ENCODE data around the gene FAXDC2.

The FAXDC2 gene

DNA sequence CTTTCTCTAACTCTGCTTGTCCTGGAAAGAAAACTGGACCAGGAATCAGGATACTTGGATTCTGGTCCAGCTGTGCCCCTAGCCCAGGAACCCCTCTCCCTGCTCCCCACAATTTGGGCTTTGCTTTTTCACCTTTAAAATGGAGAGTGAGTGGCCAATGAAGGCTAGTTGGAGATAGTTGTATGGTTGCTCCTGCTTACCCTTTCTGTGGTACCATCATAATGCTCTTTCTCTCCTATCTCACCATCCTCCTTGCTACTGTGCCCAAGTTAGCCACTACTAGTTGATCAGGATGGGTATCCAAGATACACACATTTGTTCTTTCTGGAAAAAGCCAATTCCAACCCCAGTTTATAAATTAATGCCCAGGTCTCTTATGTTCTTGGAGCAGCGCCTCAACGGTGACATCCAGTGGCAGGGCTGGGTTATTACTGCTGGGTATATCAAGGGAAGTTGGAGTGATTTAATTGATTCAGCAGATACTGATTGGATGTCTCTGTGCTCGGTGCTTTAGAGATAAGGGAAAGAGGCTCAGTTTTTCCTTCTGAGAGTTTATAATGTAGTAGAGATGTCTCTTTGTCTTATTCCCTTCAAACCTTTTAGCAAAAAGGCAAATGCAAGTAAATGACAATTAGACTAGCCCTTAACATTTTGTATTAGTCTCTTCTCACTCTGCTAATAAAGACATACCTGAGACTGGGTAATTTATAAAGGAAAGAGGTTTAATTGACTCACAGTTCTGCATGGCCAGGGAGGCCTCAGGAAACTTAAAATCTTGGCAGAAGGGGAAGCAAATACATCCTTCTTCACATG is 38.5 kb downstream of the FAXDC2 start:
- peaks cover 95% of the 10 kb centered on the region for H3K36me3 ChIP-seq (ENCODE audit: insufficient read depth, low read depth, low read length)
- H3K27me3 ChIP-seq (ENCODE audit: insufficient read depth, low read length): no peaks in the 10 kb centered on the region
- H3K4me1 ChIP-seq (ENCODE audit: insufficient read depth, low read length): no peaks in the 10 kb centered on the region
- no peak overlapping the region for H3K9ac ChIP-seq (ENCODE audit: low read depth, low read length)
- H3K9me3 ChIP-seq (ENCODE audit: insufficient read depth, low read depth, low read length): no peaks in the 10 kb centered on the region
- no peak overlapping the region for H3K27ac ChIP-seq (ENCODE audit: low read length)
- H3K4me3 ChIP-seq (ENCODE audit: low read length): no peak overlapping the region

DNA sequence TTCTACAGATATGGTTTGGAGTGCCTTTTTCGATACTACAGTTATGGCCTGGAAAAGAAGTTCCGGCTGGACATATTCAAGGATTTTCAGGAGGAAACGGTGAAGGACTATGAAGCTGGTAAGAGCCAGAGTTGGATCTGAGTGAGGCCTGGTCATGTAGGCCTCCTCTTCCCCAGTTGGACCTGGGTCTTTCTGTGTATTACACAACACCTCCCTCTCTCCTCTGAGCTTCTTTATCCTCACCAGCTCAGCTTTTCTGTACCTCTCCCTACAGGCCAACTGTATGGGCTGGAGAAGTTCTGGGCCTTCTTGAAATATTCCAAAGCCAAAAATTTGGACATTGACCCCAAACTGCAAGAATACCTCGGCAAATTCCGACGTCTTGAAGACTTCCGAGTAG is 39.2 kb downstream of the FAXDC2 start:
- peaks cover 95% of the 10 kb centered on the region for H3K36me3 ChIP-seq (ENCODE audit: insufficient read depth, low read depth, low read length)
- H3K4me3 ChIP-seq (ENCODE audit: low read length): no peak overlapping the region
- no peaks in the 10 kb centered on the region for H3K4me1 ChIP-seq (ENCODE audit: insufficient read depth, low read length)
- H3K9ac ChIP-seq (ENCODE audit: low read depth, low read length): no peak overlapping the region
- no peak overlapping the region for H3K27ac ChIP-seq (ENCODE audit: low read length)
- no peaks in the 10 kb centered on the region for H3K27me3 ChIP-seq (ENCODE audit: insufficient read depth, low read length)
- H3K9me3 ChIP-seq (ENCODE audit: insufficient read depth, low read depth, low read length): no peaks in the 10 kb centered on the region

DNA sequence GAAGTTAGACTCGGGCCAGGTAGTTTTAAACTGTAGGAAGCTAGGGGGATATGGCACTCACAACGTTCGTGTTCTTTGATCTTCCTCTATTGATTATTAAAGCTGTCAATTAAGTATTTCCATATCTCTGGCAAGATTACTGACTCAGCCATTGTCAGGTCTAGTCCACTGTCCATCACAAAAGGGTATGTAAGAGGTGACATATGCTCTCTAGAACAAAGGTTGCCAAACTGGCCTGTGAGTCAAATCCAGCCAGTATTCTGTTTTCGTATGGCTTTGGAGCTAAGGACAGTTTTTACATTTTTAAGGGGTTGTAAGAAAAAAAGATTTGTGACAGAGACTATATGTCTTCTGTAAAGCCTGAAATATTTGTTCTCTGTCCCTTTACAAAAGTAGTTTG is 44.2 kb downstream of the FAXDC2 start:
- peaks cover 97% of the 10 kb centered on the region for H3K36me3 ChIP-seq (ENCODE audit: insufficient read depth, low read depth, low read length)
- H3K27me3 ChIP-seq (ENCODE audit: insufficient read depth, low read length): no peaks in the 10 kb centered on the region
- H3K4me3 ChIP-seq (ENCODE audit: low read length): no peak overlapping the region
- no peak overlapping the region for H3K9ac ChIP-seq (ENCODE audit: low read depth, low read length)
- no peak overlapping the region for H3K27ac ChIP-seq (ENCODE audit: low read length)
- no peaks in the 10 kb centered on the region for H3K4me1 ChIP-seq (ENCODE audit: insufficient read depth, low read length)
- H3K9me3 ChIP-seq (ENCODE audit: insufficient read depth, low read depth, low read length): no peaks in the 10 kb centered on the region

GRCh38 chr5:154802050-154802449 is 48.4 kb downstream of the FAXDC2 start:
- no peaks in the 10 kb centered on the region for H3K27me3 ChIP-seq (ENCODE audit: insufficient read depth, low read length)
- H3K4me1 ChIP-seq (ENCODE audit: insufficient read depth, low read length): no peaks in the 10 kb centered on the region
- no peak overlapping the region for H3K27ac ChIP-seq (ENCODE audit: low read length)
- no peaks in the 10 kb centered on the region for H3K9me3 ChIP-seq (ENCODE audit: insufficient read depth, low read depth, low read length)
- peaks cover 100% of the 10 kb centered on the region for H3K36me3 ChIP-seq (ENCODE audit: insufficient read depth, low read depth, low read length)
- H3K9ac ChIP-seq (ENCODE audit: low read depth, low read length): no peak overlapping the region
- no peak overlapping the region for H3K4me3 ChIP-seq (ENCODE audit: low read length)

GRCh38 chr5:154801083-154801482 is 49.3 kb downstream of the FAXDC2 start:
- Histone ChIP-seq H3K4me3 (ENCODE audit: low read length) (no peak overlapping the region), H3K9me3 (ENCODE audit: insufficient read depth, low read depth, low read length) (no peaks in the 10 kb centered on the region), H3K4me1 (ENCODE audit: insufficient read depth, low read length) (no peaks in the 10 kb centered on the region), H3K36me3 (ENCODE audit: insufficient read depth, low read depth, low read length) (peaks cover 100% of the 10 kb centered on the region), H3K9ac (ENCODE audit: low read depth, low read length) (no peak overlapping the region), H3K27me3 (ENCODE audit: insufficient read depth, low read length) (no peaks in the 10 kb centered on the region), H3K27ac (ENCODE audit: low read length) (no peak overlapping the region)

DNA sequence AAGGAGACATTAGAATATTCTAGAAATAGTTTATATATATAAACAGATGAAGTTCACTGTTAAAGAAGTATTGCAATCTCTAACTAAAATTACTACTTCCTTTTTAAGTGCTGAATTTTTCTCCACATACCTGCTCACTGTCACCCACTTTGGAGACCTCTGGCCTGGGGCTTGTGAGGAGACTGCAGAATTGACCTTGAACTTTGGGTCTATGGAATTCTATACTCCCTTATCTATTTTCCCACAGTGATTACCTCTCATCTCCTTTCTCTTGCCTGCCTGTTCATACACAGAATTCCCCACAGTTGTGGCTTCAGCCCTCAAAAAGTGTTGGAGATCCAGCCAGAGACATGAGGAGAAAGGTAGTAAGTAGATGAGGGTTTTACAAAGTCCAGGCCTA is 49.8 kb downstream of the FAXDC2 start:
- Histone ChIP-seq H3K4me1 (ENCODE audit: insufficient read depth, low read length) (no peaks in the 10 kb centered on the region), H3K9me3 (ENCODE audit: insufficient read depth, low read depth, low read length) (no peaks in the 10 kb centered on the region), H3K9ac (ENCODE audit: low read depth, low read length) (no peak overlapping the region), H3K4me3 (ENCODE audit: low read length) (no peak overlapping the region), H3K27ac (ENCODE audit: low read length) (no peak overlapping the region), H3K36me3 (ENCODE audit: insufficient read depth, low read depth, low read length) (peaks cover 96% of the 10 kb centered on the region), H3K27me3 (ENCODE audit: insufficient read depth, low read length) (no peaks in the 10 kb centered on the region)

- H3K4me1 ChIP-seq (ENCODE audit: insufficient read depth, low read length): no peaks in the 10 kb centered on the region
- no peak overlapping the region for H3K9ac ChIP-seq (ENCODE audit: low read depth, low read length)
- no peak overlapping the region for H3K27ac ChIP-seq (ENCODE audit: low read length)
- no peak overlapping the region for H3K4me3 ChIP-seq (ENCODE audit: low read length)
- H3K36me3 ChIP-seq (ENCODE audit: insufficient read depth, low read depth, low read length): peaks cover 96% of the 10 kb centered on the region
- H3K9me3 ChIP-seq (ENCODE audit: insufficient read depth, low read depth, low read length): no peaks in the 10 kb centered on the region
- no peaks in the 10 kb centered on the region for H3K27me3 ChIP-seq (ENCODE audit: insufficient read depth, low read length)
These were observed 52.6 kb downstream of the FAXDC2 start for GRCh38 chr5:154797762-154798161.

DNA sequence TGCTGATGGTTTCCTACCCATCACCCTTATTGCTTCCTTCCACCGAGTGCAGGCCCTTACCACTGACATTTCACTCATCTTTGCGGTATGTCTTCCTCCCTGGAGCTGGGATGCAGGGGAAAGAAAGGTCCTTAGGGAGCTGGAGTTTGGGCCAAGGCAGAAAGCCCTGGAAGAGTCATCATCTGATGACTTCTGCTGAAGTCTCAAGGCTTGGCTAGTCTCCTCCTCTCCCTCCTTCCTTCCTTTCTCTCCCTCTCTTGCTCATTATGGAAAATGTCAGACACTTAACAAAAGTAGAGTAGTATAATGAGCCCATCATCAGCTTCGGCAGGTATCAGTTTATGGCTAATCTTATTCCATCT is 55.2 kb downstream of the FAXDC2 start:
- no peak overlapping the region for H3K4me3 ChIP-seq (ENCODE audit: low read length)
- no peak overlapping the region for H3K9ac ChIP-seq (ENCODE audit: low read depth, low read length)
- no peak overlapping the region for H3K27ac ChIP-seq (ENCODE audit: low read length)
- H3K36me3 ChIP-seq (ENCODE audit: insufficient read depth, low read depth, low read length): peaks cover 95% of the 10 kb centered on the region
- no peaks in the 10 kb centered on the region for H3K27me3 ChIP-seq (ENCODE audit: insufficient read depth, low read length)
- H3K9me3 ChIP-seq (ENCODE audit: insufficient read depth, low read depth, low read length): no peaks in the 10 kb centered on the region
- no peaks in the 10 kb centered on the region for H3K4me1 ChIP-seq (ENCODE audit: insufficient read depth, low read length)

DNA sequence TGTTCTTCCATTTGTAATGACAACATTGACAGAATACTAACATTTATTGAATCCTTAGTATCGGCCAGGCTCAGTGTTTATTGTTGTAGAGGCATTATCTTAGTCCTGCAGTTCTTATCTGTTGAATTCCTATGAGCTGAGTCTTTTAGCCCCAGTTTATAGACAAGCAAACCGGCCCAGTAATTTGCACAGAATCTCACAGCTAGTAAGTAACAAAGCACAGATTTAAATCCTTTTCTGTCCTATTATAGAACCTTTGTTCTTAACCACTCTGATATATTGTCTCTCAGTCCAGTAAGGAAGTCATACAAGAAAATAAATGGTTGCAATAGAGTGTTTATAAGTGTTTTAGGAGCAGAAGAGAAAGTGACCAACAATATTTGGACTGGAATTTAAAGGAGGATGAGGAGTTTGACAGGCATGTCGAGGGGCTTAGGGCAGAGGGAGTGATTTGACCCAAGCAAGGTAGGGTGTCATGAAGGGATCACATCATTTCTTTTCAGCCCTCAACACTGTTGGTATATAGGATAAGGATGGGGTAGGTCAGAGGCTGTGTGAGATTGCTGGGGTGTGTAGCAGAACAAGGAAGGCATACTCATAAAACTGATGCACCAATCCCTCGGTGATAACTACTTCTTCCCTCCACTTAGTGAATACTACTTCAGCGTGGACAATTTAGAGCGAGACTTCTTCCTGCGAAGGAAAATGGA is 55.7 kb downstream of the FAXDC2 start:
- Histone ChIP-seq H3K4me1 (ENCODE audit: insufficient read depth, low read length) (no peaks in the 10 kb centered on the region), H3K9ac (ENCODE audit: low read depth, low read length) (no peak overlapping the region), H3K27me3 (ENCODE audit: insufficient read depth, low read length) (no peaks in the 10 kb centered on the region), H3K4me3 (ENCODE audit: low read length) (no peak overlapping the region), H3K36me3 (ENCODE audit: insufficient read depth, low read depth, low read length) (peaks cover 95% of the 10 kb centered on the region), H3K9me3 (ENCODE audit: insufficient read depth, low read depth, low read length) (no peaks in the 10 kb centered on the region), H3K27ac (ENCODE audit: low read length) (no peak overlapping the region)

DNA sequence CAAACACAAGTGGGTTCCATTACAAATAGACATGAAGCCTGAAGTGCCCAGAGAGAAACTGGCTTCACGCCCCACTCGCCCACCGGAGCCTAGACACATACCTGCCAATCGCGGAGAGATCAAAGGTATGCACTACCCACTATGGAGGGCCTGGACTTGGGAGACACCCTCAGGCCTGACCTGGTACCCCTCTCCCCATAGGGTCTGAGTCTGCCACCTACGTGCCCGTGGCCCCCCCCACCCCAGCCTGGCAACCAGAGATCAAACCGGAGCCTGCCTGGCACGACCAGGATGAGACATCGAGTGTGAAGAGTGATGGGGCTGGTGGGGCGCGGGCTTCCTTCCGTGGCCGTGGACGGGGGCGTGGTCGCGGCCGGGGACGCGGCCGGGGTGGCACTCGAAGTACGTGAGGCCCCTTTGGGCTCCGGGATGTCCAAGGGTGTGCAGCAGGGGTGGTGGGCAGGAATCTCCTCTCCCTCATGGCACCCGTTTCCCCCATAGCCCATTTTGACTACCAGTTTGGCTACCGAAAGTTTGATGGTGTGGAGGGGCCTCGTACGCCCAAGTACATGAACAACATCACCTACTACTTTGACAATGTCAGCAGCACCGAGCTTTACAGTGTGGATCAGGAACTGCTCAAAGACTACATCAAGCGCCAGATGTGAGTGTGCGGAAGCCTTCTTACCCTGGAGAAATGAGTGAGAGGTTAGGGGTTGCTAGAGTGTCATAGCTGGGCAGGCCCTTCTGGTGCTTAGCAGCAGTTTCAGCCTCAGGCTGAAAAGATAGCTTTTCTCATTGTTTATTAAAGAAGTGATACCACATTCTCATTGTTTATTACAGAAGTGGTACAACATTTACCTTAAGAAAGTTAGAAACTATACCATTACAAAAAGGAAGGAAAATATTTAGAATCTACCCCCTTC is 56.5 kb downstream of the FAXDC2 start:
- H3K4me1 ChIP-seq (ENCODE audit: insufficient read depth, low read length): no peaks in the 10 kb centered on the region
- H3K9ac ChIP-seq (ENCODE audit: low read depth, low read length): no peak overlapping the region
- H3K27me3 ChIP-seq (ENCODE audit: insufficient read depth, low read length): no peaks in the 10 kb centered on the region
- H3K36me3 ChIP-seq (ENCODE audit: insufficient read depth, low read depth, low read length): peaks cover 90% of the 10 kb centered on the region
- H3K27ac ChIP-seq (ENCODE audit: low read length): no peak overlapping the region
- H3K9me3 ChIP-seq (ENCODE audit: insufficient read depth, low read depth, low read length): no peaks in the 10 kb centered on the region
- no peak overlapping the region for H3K4me3 ChIP-seq (ENCODE audit: low read length)

DNA sequence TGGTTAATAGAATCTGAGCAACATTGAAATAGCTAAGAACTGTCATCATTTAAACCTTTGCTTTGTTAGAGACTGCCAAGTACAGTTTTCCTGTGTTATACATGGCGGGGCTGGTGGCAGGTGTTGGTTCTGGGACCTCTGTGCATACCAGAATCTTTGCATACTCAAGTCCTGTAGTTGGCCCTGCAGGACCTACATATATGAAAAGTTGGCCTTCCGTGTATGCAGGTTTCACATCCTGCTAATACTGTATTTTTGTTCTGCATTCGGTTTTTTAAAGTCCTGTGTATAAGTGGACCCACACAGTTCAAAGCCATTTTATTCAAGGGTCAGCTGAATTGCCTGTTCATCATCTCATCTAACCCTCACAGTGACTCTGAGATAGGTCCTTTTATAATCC is 58.9 kb downstream of the FAXDC2 start:
- Histone ChIP-seq H3K27ac (ENCODE audit: low read length) (no peak overlapping the region), H3K36me3 (ENCODE audit: insufficient read depth, low read depth, low read length) (peaks cover 66% of the 10 kb centered on the region), H3K4me1 (ENCODE audit: insufficient read depth, low read length) (peaks cover 4% of the 10 kb centered on the region; the same call in 1 of the 2 replicates), H3K9me3 (ENCODE audit: insufficient read depth, low read depth, low read length) (no peaks in the 10 kb centered on the region), H3K9ac (ENCODE audit: low read depth, low read length) (no peak overlapping the region), H3K27me3 (ENCODE audit: insufficient read depth, low read length) (no peaks in the 10 kb centered on the region), H3K4me3 (ENCODE audit: low read length) (no peak overlapping the region)

Measured in iPS-20b (cell line).